SJSA1 (cell line): Measurements from ENCODE around the gene OCSTAMP. TPM values are rescaled to one million over a fixed set of nuclear protein-coding genes. Genes with fewer than 3 reads are reported as not detected.

Source experiments
- DNase-seq, 2 experiments: peaks; one replicate each; pipeline ENCODE4 v3.0.0-alpha.2; 2015 to 2020; ENCODE audit warnings: low spot score in 2 of 2, low read depth in 1 of 2
- H3K27ac ChIP-seq: fragments of 250-450 bp; sonication (Bioruptor Pico); 2 replicates; pipeline ENCODE4 v1.5.1; 2020; ENCODE audit warnings: mild to moderate bottlenecking, moderate library complexity
- H3K27me3 ChIP-seq: fragments of 250-450 bp; sonication (Bioruptor Pico); replicated peaks from 2 replicates; pipeline ENCODE4 v1.5.1; 2020; ENCODE audit warnings: mild to moderate bottlenecking, moderate library complexity
- H3K36me3 ChIP-seq: fragments of 250-450 bp; sonication (Bioruptor Pico); 2 replicates; pipeline ENCODE4 v1.5.1; 2020; ENCODE audit warnings: mild to moderate bottlenecking
- H3K4me1 ChIP-seq: fragments of 250-450 bp; sonication (Bioruptor Pico); replicated peaks from 2 replicates; pipeline ENCODE4 v1.6.1; 2021; ENCODE audit warnings: mild to moderate bottlenecking
- H3K4me3 ChIP-seq: fragments of 250-450 bp; sonication (Bioruptor Pico); 2 replicates; pipeline ENCODE4 v1.5.1; 2020; ENCODE audit warnings: mild to moderate bottlenecking
- H3K9me3 ChIP-seq: fragments of 250-450 bp; sonication (Bioruptor Pico); replicated peaks from 2 replicates; pipeline ENCODE4 v1.5.1; 2020; ENCODE audit warnings: mild to moderate bottlenecking
- total RNA-seq: library from RNA; depleted of rRNA; stranded (reverse); fragments of >200 nt; shearing (Covaris generic); gene quantifications from 2 replicates; pipeline ENCODE4 v1.2.3, GENCODE V29; 2014; rRNA removed

The OCSTAMP gene
- total RNA-seq, 1 experiment from 2014 or later = not detected

GRCh38 chr20:46501337-46501942, 49.0 kb downstream of the OCSTAMP start:
- H3K4me3 ChIP-seq = no peak overlapping the region
- H3K36me3 ChIP-seq = no peaks in the 10 kb centered on the region
- no peaks in the 10 kb centered on the region for H3K4me1 ChIP-seq
- peaks cover 13% of the 10 kb centered on the region; the same call in 1 of the 2 replicates for H3K9me3 ChIP-seq
- H3K27me3 ChIP-seq = no peaks in the 10 kb centered on the region
- H3K27ac ChIP-seq = no peak overlapping the region
- DNase-seq = no peak

- Histone ChIP-seq H3K4me1 (no peaks in the 10 kb centered on the region), H3K9me3 (no peaks in the 10 kb centered on the region; the same call in 1 of the 2 replicates), H3K4me3 (no peak overlapping the region), H3K27ac (no peak overlapping the region), H3K27me3 (no peaks in the 10 kb centered on the region), H3K36me3 (no peaks in the 10 kb centered on the region)
- no peak for DNase-seq
Observed at GRCh38 chr20:46494077-46494476, 56.4 kb downstream of the OCSTAMP start.

- no peaks in the 10 kb centered on the region for H3K36me3 ChIP-seq
- DNase-seq = no peak
Observed at GRCh38 chr20:46491354-46491753, 59.1 kb downstream of the OCSTAMP start.

More at GRCh38 chr20:46491354-46491753, 59.1 kb downstream of the OCSTAMP start:
- H3K27ac ChIP-seq = no peak overlapping the region
- H3K27me3 ChIP-seq = no peaks in the 10 kb centered on the region
- no peaks in the 10 kb centered on the region for H3K9me3 ChIP-seq
- H3K4me1 ChIP-seq = no peaks in the 10 kb centered on the region
- no peak overlapping the region for H3K4me3 ChIP-seq

Other genes starting within 250 kb of the OCSTAMP start
- not detected in 2 replicates for gene CDH22, start 242.2 kb downstream of the OCSTAMP start, total RNA-seq
- gene ELMO2, start 144.0 kb downstream of the OCSTAMP start, total RNA-seq = 39.9 and 40.0 TPM in 2 replicates
- gene ZNF334, start 37.1 kb downstream of the OCSTAMP start, total RNA-seq = 0.11 TPM in 1 of 2 replicates, not detected in the other
- not detected in 2 replicates for gene SLC13A3, start 100.8 kb upstream of the OCSTAMP start, total RNA-seq
- gene TP53RK, start 138.8 kb upstream of the OCSTAMP start, total RNA-seq = 28.9 and 30.1 TPM in 2 replicates
- 18.5 and 19.2 TPM in 2 replicates for gene SLC2A10, start 159.0 kb upstream of the OCSTAMP start, total RNA-seq